SK-N-SH (cell line): ENCODE data around the gene SIRPB2.

Source experiments
- EP300 ChIP-seq, 2 experiments: IDR thresholded peaks; 2 replicates each; pipeline versions ENCODE4 v1.4.0 to v1.6.1; 2012; ENCODE audit warnings: borderline replicate concordance in 1 of 2, low read depth in 1 of 2, low read length in 1 of 2
- GABPA ChIP-seq: IDR thresholded peaks from 2 replicates; pipeline ENCODE4 v1.4.0; 2012; ENCODE audit warnings: low read depth, mild to moderate bottlenecking
- POLR2AphosphoS5 ChIP-seq: IDR thresholded peaks from 2 replicates; pipeline ENCODE4 v1.6.1; 2012; ENCODE audit warnings: low read depth, low read length
- TCF12 ChIP-seq: IDR thresholded peaks from 2 replicates; pipeline ENCODE4 v1.4.0; 2012
- YY1 ChIP-seq: IDR thresholded peaks from 2 replicates; pipeline ENCODE4 v1.4.0; 2012; ENCODE audit warnings: low read depth, mild to moderate bottlenecking
- TF ChIP-seq, protein P1 (sequence below): fragments of 200-600 bp; sonication (generic); IDR thresholded peaks from 2 replicates; pipeline ENCODE4 v1.6.1; 2017; ENCODE audit warnings: antibody characterized with exemption, mild to moderate bottlenecking, moderate library complexity
- TF ChIP-seq, protein P2 (sequence below): IDR thresholded peaks from 2 replicates; pipeline ENCODE4 v1.6.1; 2012; ENCODE audit warnings: mild to moderate bottlenecking, low read depth, low read length, moderate library complexity

DNA sequence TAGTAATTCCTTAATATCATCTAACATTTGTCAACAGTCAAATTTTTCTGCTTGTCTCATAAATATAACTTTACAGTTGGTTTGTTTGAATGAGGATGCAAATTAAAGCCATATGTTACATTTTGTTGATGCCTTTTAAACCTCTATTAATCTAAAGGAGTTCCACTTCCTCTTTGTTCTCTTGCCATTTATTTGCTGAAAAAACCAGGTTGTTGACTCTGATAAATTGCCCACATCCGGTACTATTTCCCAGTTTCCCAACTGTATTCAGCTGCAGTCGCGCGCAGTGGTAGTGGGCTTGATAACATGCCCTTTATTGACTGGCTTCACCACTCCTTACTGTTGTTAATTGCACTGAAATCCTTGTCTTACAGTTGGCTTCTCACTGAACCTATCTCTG, 32.8 kb upstream of the SIRPB2 start:
- TF ChIP-seq, protein P1, sequence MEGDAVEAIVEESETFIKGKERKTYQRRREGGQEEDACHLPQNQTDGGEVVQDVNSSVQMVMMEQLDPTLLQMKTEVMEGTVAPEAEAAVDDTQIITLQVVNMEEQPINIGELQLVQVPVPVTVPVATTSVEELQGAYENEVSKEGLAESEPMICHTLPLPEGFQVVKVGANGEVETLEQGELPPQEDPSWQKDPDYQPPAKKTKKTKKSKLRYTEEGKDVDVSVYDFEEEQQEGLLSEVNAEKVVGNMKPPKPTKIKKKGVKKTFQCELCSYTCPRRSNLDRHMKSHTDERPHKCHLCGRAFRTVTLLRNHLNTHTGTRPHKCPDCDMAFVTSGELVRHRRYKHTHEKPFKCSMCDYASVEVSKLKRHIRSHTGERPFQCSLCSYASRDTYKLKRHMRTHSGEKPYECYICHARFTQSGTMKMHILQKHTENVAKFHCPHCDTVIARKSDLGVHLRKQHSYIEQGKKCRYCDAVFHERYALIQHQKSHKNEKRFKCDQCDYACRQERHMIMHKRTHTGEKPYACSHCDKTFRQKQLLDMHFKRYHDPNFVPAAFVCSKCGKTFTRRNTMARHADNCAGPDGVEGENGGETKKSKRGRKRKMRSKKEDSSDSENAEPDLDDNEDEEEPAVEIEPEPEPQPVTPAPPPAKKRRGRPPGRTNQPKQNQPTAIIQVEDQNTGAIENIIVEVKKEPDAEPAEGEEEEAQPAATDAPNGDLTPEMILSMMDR = no peak
- TF ChIP-seq, protein P2, sequence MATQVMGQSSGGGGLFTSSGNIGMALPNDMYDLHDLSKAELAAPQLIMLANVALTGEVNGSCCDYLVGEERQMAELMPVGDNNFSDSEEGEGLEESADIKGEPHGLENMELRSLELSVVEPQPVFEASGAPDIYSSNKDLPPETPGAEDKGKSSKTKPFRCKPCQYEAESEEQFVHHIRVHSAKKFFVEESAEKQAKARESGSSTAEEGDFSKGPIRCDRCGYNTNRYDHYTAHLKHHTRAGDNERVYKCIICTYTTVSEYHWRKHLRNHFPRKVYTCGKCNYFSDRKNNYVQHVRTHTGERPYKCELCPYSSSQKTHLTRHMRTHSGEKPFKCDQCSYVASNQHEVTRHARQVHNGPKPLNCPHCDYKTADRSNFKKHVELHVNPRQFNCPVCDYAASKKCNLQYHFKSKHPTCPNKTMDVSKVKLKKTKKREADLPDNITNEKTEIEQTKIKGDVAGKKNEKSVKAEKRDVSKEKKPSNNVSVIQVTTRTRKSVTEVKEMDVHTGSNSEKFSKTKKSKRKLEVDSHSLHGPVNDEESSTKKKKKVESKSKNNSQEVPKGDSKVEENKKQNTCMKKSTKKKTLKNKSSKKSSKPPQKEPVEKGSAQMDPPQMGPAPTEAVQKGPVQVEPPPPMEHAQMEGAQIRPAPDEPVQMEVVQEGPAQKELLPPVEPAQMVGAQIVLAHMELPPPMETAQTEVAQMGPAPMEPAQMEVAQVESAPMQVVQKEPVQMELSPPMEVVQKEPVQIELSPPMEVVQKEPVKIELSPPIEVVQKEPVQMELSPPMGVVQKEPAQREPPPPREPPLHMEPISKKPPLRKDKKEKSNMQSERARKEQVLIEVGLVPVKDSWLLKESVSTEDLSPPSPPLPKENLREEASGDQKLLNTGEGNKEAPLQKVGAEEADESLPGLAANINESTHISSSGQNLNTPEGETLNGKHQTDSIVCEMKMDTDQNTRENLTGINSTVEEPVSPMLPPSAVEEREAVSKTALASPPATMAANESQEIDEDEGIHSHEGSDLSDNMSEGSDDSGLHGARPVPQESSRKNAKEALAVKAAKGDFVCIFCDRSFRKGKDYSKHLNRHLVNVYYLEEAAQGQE = no peak
- no peak for TF ChIP-seq YY1
- no peak for TF ChIP-seq POLR2AphosphoS5
- no peak for TF ChIP-seq EP300 (IDR thresholded peaks at IDR 0.05; ENCODE audit: borderline replicate concordance in 1 of 2, low read depth in 1 of 2, low read length in 1 of 2)
- TF ChIP-seq TCF12 = no peak
- no peak for TF ChIP-seq GABPA
